PC-3 (cell line): ENCODE data around the gene GTF2E1. TPM values are rescaled to one million over a fixed set of nuclear protein-coding genes. Genes with fewer than 3 reads are reported as not detected.

Experiments
- ATAC-seq: fragments of 200-7000 bp; cut with Tn5 transposase; 2 replicates; pipeline ENCODE4 v1.9.1; 2020; ENCODE audit warnings: mild to moderate bottlenecking, moderate library complexity
- BruUV-seq: library from RNA; stranded (reverse); fragments of 400-500 nt; replicated peaks from 2 replicates; lab custom pipeline; 2021; lab: Mats Ljungman, UMichigan
- CTCF ChIA-PET: fragments of 300-600 bp; sonication (Branson Sonifier 250); formaldehyde crosslinking; loops from one replicate; lab custom pipeline; 2022; ENCODE audit warnings: antibody characterized with exemption; lab: Charles Lee
- POLR2A ChIA-PET: fragments of 300-600 bp; sonication (Branson Sonifier 250); formaldehyde crosslinking; loops from one replicate; lab custom pipeline; 2022; ENCODE audit warnings: antibody characterized with exemption; ENCODE audit not compliant: unreplicated experiment; lab: Charles Lee
- DNase-seq: peaks from one replicate; pipeline ENCODE4 v3.0.0-alpha.2; 2015
- H2AFZ ChIP-seq: fragments of 300-600 bp; sonication (generic); 2 replicates; pipeline ENCODE4 v1.6.0; 2016; ENCODE audit warnings: antibody characterized with exemption, low read length
- H3F3A ChIP-seq: fragments of 300-600 bp; sonication (generic); one replicate; pipeline ENCODE4 v1.6.0; 2017; ENCODE audit warnings: antibody characterized with exemption, low read length, control low read depth, mild to moderate bottlenecking; ENCODE audit not compliant: unreplicated experiment
- H3K27ac ChIP-seq: fragments of 300-600 bp; sonication (generic); 2 replicates; pipeline ENCODE4 v1.5.1; 2016; ENCODE audit warnings: mild to moderate bottlenecking, low read length
- H3K27me3 ChIP-seq: fragments of 300-600 bp; sonication (generic); 2 replicates; pipeline ENCODE4 v1.6.1; 2016; ENCODE audit warnings: low read length, mixed read lengths
- H3K36me3 ChIP-seq: fragments of 300-600 bp; sonication (generic); 2 replicates; pipeline ENCODE4 v1.6.1; 2016; ENCODE audit warnings: low read depth, mixed run types, low read length, mixed read lengths
- H3K4me1 ChIP-seq: fragments of 300-600 bp; sonication (generic); 2 replicates; pipeline ENCODE4 v1.5.1; 2016; ENCODE audit warnings: low read length; ENCODE audit not compliant: insufficient read depth
- H3K4me2 ChIP-seq: fragments of 300-600 bp; sonication (generic); 2 replicates; pipeline ENCODE4 v1.6.0; 2016; ENCODE audit warnings: low read length
- H3K4me3 ChIP-seq: fragments of 300-600 bp; sonication (generic); 2 replicates; pipeline ENCODE4 v1.5.1; 2016; ENCODE audit warnings: mild to moderate bottlenecking, low read length, mixed read lengths
- H3K79me2 ChIP-seq: fragments of 300-600 bp; sonication (generic); 2 replicates; pipeline ENCODE4 v1.6.1; 2017; ENCODE audit warnings: low read length, mixed read lengths
- H3K9ac ChIP-seq: fragments of 300-600 bp; sonication (generic); 2 replicates; pipeline ENCODE4 v1.6.0; 2016; ENCODE audit warnings: mild to moderate bottlenecking, low read length
- H3K9me2 ChIP-seq: fragments of 300-600 bp; sonication (generic); replicated peaks from 2 replicates; pipeline ENCODE4 v1.6.1; 2016; ENCODE audit warnings: mixed run types, low read length, mixed read lengths
- H3K9me3 ChIP-seq: fragments of 300-600 bp; sonication (generic); 2 replicates; pipeline ENCODE4 v1.6.1; 2016; ENCODE audit warnings: low read length, mixed read lengths
- H4K20me1 ChIP-seq: fragments of 300-600 bp; sonication (generic); 2 replicates; pipeline ENCODE4 v1.6.1; 2016; ENCODE audit warnings: low read length, mixed read lengths
- CTCF ChIP-seq: fragments of 300-600 bp; sonication (generic); conservative IDR thresholded peaks from 2 replicates; pipeline ENCODE4 v1.5.1; 2017; ENCODE audit warnings: antibody characterized with exemption, low read depth, mild to moderate bottlenecking, low read length
- EZH2 ChIP-seq: fragments of 300-600 bp; sonication (generic); IDR thresholded peaks from one replicate; pipeline ENCODE4 v1.6.1; 2017; ENCODE audit warnings: antibody characterized with exemption, mild to moderate bottlenecking, low read length; ENCODE audit not compliant: unreplicated experiment
- EZH2phosphoT487 ChIP-seq: fragments of 300-600 bp; sonication (generic); IDR thresholded peaks from 2 replicates; pipeline ENCODE4 v1.6.1; 2018; ENCODE audit warnings: mild to moderate bottlenecking, antibody characterized with exemption, low read length, borderline replicate concordance
- intact Hi-C: fragments of 100-400 bp; cut with micrococcal nuclease; formaldehyde crosslinking; loops from 2 replicates; pipeline ENCODE4 v1.9.0; 2023
- total RNA-seq: library from RNA; depleted of rRNA; stranded (reverse); fragments of >200 nt; gene quantifications from 2 replicates; pipeline ENCODE4 v1.2.3, GENCODE V29; 2014

GTF2E1 gene
- total RNA-seq, 1 experiment from 2014 or later = 15.2 TPM

GRCh38 chr3:120766576-120766975 lies 24.0 kb downstream of the GTF2E1 start:
- Histone ChIP-seq H3K27me3 (no peaks in the 10 kb centered on the region), H3K27ac (no peak overlapping the region), H3K9ac (no peak overlapping the region), H3F3A (no peaks in the 10 kb centered on the region), H2AFZ (no peak overlapping the region), H3K4me1 (peaks cover 20% of the 10 kb centered on the region), H4K20me1 (0 out of 2 replicates have a peak, but pooled peaks cover 3% of the 10 kb centered on the region), H3K79me2 (peaks cover 83% of the 10 kb centered on the region), H3K4me3 (no peak overlapping the region), H3K9me3 (no peaks in the 10 kb centered on the region), H3K36me3 (peaks cover 6% of the 10 kb centered on the region; the same call in 1 of the 2 replicates), H3K4me2 (no peak overlapping the region), H3K9me2 (no peaks in the 10 kb centered on the region)
- TF ChIP-seq CTCF (no peak), EZH2 (no peak), EZH2phosphoT487 (no peak)
- CTCF ChIA-PET = interaction anchor here (0.6 kb wide), 1 partner anchor 168 kb away, joined by 3 read pairs; no protein-coding TSS in a partner anchor
- DNase-seq = no peak
- POLR2A ChIA-PET = no interaction called here
- intact Hi-C loops = no loop called here
- no TSS peak for BruUV-seq
- ATAC-seq = no peak

- CTCF ChIA-PET = interaction anchor here (0.6 kb wide), 1 partner anchor 169 kb away, joined by 3 read pairs; no protein-coding TSS in a partner anchor
These were observed 24.6 kb downstream of the GTF2E1 start for GRCh38 chr3:120767106-120767505.

More at GRCh38 chr3:120767106-120767505, 24.6 kb downstream of the GTF2E1 start:
- no peaks in the 10 kb centered on the region for H3K9me2 ChIP-seq
- no TSS peak for BruUV-seq
- ATAC-seq (peak; percentile 84), DNase-seq (no peak)
- no peak overlapping the region for H3K4me3 ChIP-seq
- POLR2A ChIA-PET = no interaction called here
- H3K36me3 ChIP-seq = peaks cover 7% of the 10 kb centered on the region; the same call in 1 of the 2 replicates
- H3F3A ChIP-seq = no peaks in the 10 kb centered on the region
- no peaks in the 10 kb centered on the region for H3K9me3 ChIP-seq
- H3K79me2 ChIP-seq = peaks cover 79% of the 10 kb centered on the region
- H3K27me3 ChIP-seq = no peaks in the 10 kb centered on the region
- H3K4me2 ChIP-seq = peak overlapping the region; percentile 14
- H2AFZ ChIP-seq = no peak overlapping the region
- 0 out of 2 replicates have a peak, but pooled peaks cover 3% of the 10 kb centered on the region for H4K20me1 ChIP-seq
- no peak overlapping the region for H3K9ac ChIP-seq
- intact Hi-C loops = loop anchor here (1.0 kb wide), 1 partner anchor 25 kb away; the partner anchor contains the start of genes GTF2E1 and RABL3
- peaks cover 20% of the 10 kb centered on the region for H3K4me1 ChIP-seq
- H3K27ac ChIP-seq = no peak overlapping the region
- no peak for TF ChIP-seq CTCF
- no peak for TF ChIP-seq EZH2phosphoT487
- TF ChIP-seq EZH2 = no peak
